SK-N-SH (cell line): Measurements from ENCODE around the gene EPHA10.

Experiments used
- CHD2 ChIP-seq: fragments of 150-350 bp; IDR thresholded peaks from 2 replicates; pipeline ENCODE4 v1.6.1; 2018; ENCODE audit warnings: low read length; ENCODE audit not compliant: partially characterized antibody
- EP300 ChIP-seq, 2 experiments: IDR thresholded peaks; 2 replicates each; pipeline versions ENCODE4 v1.4.0 to v1.6.1; 2012; ENCODE audit warnings: borderline replicate concordance in 1 of 2, low read depth in 1 of 2, low read length in 1 of 2
- EZH2phosphoT487 ChIP-seq: fragments of 200-600 bp; sonication (generic); IDR thresholded peaks from 2 replicates; pipeline ENCODE4 v1.6.1; 2017; ENCODE audit warnings: low read depth, mixed run types, mild to moderate bottlenecking, antibody characterized with exemption, moderate library complexity, borderline replicate concordance
- FOSL2 ChIP-seq: IDR thresholded peaks from 2 replicates; pipeline ENCODE4 v1.4.0; 2012; ENCODE audit warnings: low read depth, mild to moderate bottlenecking, moderate library complexity, borderline replicate concordance
- GABPA ChIP-seq: IDR thresholded peaks from 2 replicates; pipeline ENCODE4 v1.4.0; 2012; ENCODE audit warnings: low read depth, mild to moderate bottlenecking
- MAX ChIP-seq: IDR thresholded peaks from 2 replicates; pipeline ENCODE4 v1.4.0; 2012; ENCODE audit warnings: low read depth
- MXI1 ChIP-seq: IDR thresholded peaks from 2 replicates; pipeline ENCODE4 v1.6.1; 2012; ENCODE audit warnings: mild to moderate bottlenecking, low read depth, low read length, improper control_type of control experiment
- PBX3 ChIP-seq: IDR thresholded peaks from 2 replicates; pipeline ENCODE4; 2012
- POLR2AphosphoS5 ChIP-seq: IDR thresholded peaks from 2 replicates; pipeline ENCODE4 v1.6.1; 2012; ENCODE audit warnings: low read depth, low read length
- USF1 ChIP-seq: IDR thresholded peaks from 2 replicates; pipeline ENCODE4 v1.4.0; 2012; ENCODE audit warnings: low read depth, borderline replicate concordance
- ZBTB33 ChIP-seq: IDR thresholded peaks from 2 replicates; pipeline ENCODE4 v1.4.0; 2012; ENCODE audit warnings: low read depth, borderline replicate concordance
- TF ChIP-seq, protein P1 (sequence below): fragments of 200-600 bp; sonication (generic); IDR thresholded peaks from 2 replicates; pipeline ENCODE4 v1.6.1; 2017; ENCODE audit warnings: antibody characterized with exemption, mild to moderate bottlenecking, moderate library complexity
- TF ChIP-seq, protein P2 (sequence below): fragments of 150-350 bp; IDR thresholded peaks from 2 replicates; pipeline ENCODE4 v1.6.1; 2017; ENCODE audit warnings: antibody characterized with exemption, low read length, low read depth, borderline replicate concordance

GRCh38 chr1:37697737-37698136, 67.2 kb downstream of the EPHA10 start:
- TF ChIP-seq, protein P1, sequence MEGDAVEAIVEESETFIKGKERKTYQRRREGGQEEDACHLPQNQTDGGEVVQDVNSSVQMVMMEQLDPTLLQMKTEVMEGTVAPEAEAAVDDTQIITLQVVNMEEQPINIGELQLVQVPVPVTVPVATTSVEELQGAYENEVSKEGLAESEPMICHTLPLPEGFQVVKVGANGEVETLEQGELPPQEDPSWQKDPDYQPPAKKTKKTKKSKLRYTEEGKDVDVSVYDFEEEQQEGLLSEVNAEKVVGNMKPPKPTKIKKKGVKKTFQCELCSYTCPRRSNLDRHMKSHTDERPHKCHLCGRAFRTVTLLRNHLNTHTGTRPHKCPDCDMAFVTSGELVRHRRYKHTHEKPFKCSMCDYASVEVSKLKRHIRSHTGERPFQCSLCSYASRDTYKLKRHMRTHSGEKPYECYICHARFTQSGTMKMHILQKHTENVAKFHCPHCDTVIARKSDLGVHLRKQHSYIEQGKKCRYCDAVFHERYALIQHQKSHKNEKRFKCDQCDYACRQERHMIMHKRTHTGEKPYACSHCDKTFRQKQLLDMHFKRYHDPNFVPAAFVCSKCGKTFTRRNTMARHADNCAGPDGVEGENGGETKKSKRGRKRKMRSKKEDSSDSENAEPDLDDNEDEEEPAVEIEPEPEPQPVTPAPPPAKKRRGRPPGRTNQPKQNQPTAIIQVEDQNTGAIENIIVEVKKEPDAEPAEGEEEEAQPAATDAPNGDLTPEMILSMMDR, result no peak
- TF ChIP-seq MAX, result no peak
- TF ChIP-seq, protein P2, sequence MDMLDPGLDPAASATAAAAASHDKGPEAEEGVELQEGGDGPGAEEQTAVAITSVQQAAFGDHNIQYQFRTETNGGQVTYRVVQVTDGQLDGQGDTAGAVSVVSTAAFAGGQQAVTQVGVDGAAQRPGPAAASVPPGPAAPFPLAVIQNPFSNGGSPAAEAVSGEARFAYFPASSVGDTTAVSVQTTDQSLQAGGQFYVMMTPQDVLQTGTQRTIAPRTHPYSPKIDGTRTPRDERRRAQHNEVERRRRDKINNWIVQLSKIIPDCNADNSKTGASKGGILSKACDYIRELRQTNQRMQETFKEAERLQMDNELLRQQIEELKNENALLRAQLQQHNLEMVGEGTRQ, result no peak
- no peak for TF ChIP-seq ZBTB33
- TF ChIP-seq PBX3, result no peak
- TF ChIP-seq POLR2AphosphoS5, result no peak
- TF ChIP-seq EZH2phosphoT487, result no peak
- TF ChIP-seq USF1, result no peak
- no peak for TF ChIP-seq EP300 (IDR thresholded peaks at IDR 0.05; ENCODE audit: borderline replicate concordance in 1 of 2, low read depth in 1 of 2, low read length in 1 of 2)
- TF ChIP-seq MXI1, result no peak
- TF ChIP-seq FOSL2, result no peak
- TF ChIP-seq GABPA, result no peak
- TF ChIP-seq CHD2, result no peak
